Tibial nerve (tissue), 3 donors: ENCODE results near the gene RUFY4.

Experiments used
- POLR2A ChIP-seq, 2 donors: fragments of 450-650 bp; IDR thresholded peaks; one replicate each; pipeline ENCODE4 v1.6.1; 2017; ENCODE audit warnings: antibody characterized with exemption in 2 of 2, mild to moderate bottlenecking in 2 of 2, moderate library complexity in 2 of 2
- TF ChIP-seq, protein P1 (sequence below), 5 experiments: fragments of 200-600 bp in 3 of 5; fragments of 450-650 bp in 2 of 5; sonication (generic) in 3 of 5; IDR thresholded peaks; one replicate each; pipeline ENCODE4 v1.5.1; 2016 to 2019; ENCODE audit warnings: antibody characterized with exemption in 5 of 5, mild to moderate bottlenecking in 3 of 5, moderate library complexity in 2 of 5

DNA sequence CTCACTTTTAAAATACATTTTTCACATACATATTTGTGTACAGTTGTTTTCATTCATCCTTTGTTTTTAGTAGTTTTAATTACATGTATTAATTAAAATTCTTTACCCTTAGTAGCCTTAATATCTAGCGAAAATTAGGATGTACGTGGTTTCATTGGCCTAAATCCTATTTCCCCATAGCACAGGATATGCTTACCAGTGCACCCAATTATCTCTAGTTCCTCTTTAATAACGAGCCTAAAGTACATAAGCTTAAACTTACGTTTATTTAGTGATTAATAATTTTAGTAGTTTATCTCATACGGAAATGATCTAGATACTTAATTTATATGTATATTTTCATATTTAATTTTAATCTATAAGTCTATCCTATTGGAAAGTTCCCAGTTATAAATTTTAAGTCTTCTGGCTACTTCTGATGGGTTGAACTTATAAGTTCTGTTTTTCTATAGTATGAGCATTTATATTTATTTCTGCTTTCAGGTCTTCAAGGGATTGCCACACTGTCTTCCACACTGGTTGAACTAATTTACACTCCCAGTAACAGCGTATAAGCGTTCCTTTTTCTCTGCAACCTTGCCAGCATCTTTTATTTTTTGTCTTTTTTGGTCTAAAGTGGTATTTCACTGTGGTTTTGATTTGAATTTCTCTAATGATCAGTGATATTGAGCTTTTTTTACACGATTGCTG, 21.4 kb upstream of the RUFY4 start:
- TF ChIP-seq POLR2A (IDR thresholded peaks at IDR 0.05), result no peak
- TF ChIP-seq, protein P1, sequence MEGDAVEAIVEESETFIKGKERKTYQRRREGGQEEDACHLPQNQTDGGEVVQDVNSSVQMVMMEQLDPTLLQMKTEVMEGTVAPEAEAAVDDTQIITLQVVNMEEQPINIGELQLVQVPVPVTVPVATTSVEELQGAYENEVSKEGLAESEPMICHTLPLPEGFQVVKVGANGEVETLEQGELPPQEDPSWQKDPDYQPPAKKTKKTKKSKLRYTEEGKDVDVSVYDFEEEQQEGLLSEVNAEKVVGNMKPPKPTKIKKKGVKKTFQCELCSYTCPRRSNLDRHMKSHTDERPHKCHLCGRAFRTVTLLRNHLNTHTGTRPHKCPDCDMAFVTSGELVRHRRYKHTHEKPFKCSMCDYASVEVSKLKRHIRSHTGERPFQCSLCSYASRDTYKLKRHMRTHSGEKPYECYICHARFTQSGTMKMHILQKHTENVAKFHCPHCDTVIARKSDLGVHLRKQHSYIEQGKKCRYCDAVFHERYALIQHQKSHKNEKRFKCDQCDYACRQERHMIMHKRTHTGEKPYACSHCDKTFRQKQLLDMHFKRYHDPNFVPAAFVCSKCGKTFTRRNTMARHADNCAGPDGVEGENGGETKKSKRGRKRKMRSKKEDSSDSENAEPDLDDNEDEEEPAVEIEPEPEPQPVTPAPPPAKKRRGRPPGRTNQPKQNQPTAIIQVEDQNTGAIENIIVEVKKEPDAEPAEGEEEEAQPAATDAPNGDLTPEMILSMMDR (IDR thresholded peaks at IDR 0.05), result no peak
